Upper lobe of left lung (tissue), 6 donors: Measurements from ENCODE around the gene RHOG. TPM values are rescaled to one million over a fixed set of nuclear protein-coding genes. Genes with fewer than 3 reads are reported as not detected.
A peak's percentile ranks its signal among the peaks of the same experiment; 100 is the strongest.

Experiments
- ATAC-seq, 2 donors: fragments of 200-7000 bp; cut with Tn5 transposase; one replicate each; pipeline ENCODE4 v1.9.1; 2022; ENCODE audit warnings: mild to moderate bottlenecking in 2 of 2, moderate library complexity in 2 of 2; ENCODE audit not compliant: low FRiP score in 2 of 2
- DNase-seq, 2 donors: peaks; one replicate each; pipeline ENCODE4 v3.0.0-alpha.2; 2019 to 2020
- H3K27ac ChIP-seq, 4 donors: fragments of 200-600 bp; sonication (generic); one replicate each; pipeline ENCODE4 v1.5.1; 2016 to 2019
- H3K27me3 ChIP-seq, 4 donors: fragments of 200-600 bp; sonication (generic); one replicate each; pipeline ENCODE4 v1.5.1; 2017 to 2019
- H3K36me3 ChIP-seq, 4 donors: fragments of 200-600 bp; sonication (generic); one replicate each; pipeline ENCODE4 v1.5.1; 2016 to 2019
- H3K4me1 ChIP-seq, 4 donors: fragments of 200-600 bp; sonication (generic); one replicate each; pipeline ENCODE4 v1.5.1; 2018 to 2019
- H3K4me3 ChIP-seq, 4 donors: fragments of 200-600 bp; sonication (generic); one replicate each; pipeline ENCODE4 v1.5.1; 2017 to 2019; ENCODE audit warnings: mild to moderate bottlenecking in 2 of 4, moderate library complexity in 1 of 4
- H3K9me3 ChIP-seq, 4 donors: fragments of 200-600 bp; sonication (generic); one replicate each; pipeline ENCODE4 v1.5.1; 2018 to 2019
- CTCF ChIP-seq, 6 experiments: fragments of 450-650 bp in 4 of 6; fragments of 200-600 bp in 2 of 6; sonication (generic) in 2 of 6; IDR thresholded peaks; one replicate each; pipeline ENCODE4 v1.5.1; 2016 to 2019; ENCODE audit warnings: antibody characterized with exemption in 6 of 6
- EP300 ChIP-seq, 4 donors: sonication (generic); formaldehyde crosslinking; IDR thresholded peaks; one replicate each; pipeline ENCODE4 v1.5.1; 2017; ENCODE audit warnings: antibody characterized with exemption in 4 of 4, control low read depth in 2 of 4
- POLR2A ChIP-seq, 4 donors: fragments of 450-650 bp; IDR thresholded peaks; one replicate each; pipeline ENCODE4 v1.5.1; 2016 to 2017; ENCODE audit warnings: antibody characterized with exemption in 4 of 4, mild to moderate bottlenecking in 2 of 4
- POLR2AphosphoS5 ChIP-seq, 2 donors: sonication (generic); formaldehyde crosslinking; IDR thresholded peaks; one replicate each; pipeline ENCODE4 v1.5.1; 2017; ENCODE audit warnings: antibody characterized with exemption in 2 of 2
- WGBS, 2 donors: methylation state at CpG; one replicate each; pipeline ENCODE4 v1.1.5; 2017 to 2018; 5-methylcytosine and 5-hydroxymethylcytosine counted together
- total RNA-seq, 6 donors: library from RNA; depleted of rRNA in 4 of 6; stranded (reverse); fragments of >200 nt in 4 of 6; gene quantifications; one replicate each; pipeline versions ENCODE4 v1.1.0 to v1.2.1, GENCODE V29; 2016 to 2021
- donor health status: DM: no; HTN: no; CAD: no; lungs with moderate emphysema.
- donor health status: DM: no; HTN: yes; CAD: no; lungs with severe emphysema.

RHOG gene
- total RNA-seq, 6 donors from 2014 or later: 67.0 to 137 (median 85.1) TPM

DNA sequence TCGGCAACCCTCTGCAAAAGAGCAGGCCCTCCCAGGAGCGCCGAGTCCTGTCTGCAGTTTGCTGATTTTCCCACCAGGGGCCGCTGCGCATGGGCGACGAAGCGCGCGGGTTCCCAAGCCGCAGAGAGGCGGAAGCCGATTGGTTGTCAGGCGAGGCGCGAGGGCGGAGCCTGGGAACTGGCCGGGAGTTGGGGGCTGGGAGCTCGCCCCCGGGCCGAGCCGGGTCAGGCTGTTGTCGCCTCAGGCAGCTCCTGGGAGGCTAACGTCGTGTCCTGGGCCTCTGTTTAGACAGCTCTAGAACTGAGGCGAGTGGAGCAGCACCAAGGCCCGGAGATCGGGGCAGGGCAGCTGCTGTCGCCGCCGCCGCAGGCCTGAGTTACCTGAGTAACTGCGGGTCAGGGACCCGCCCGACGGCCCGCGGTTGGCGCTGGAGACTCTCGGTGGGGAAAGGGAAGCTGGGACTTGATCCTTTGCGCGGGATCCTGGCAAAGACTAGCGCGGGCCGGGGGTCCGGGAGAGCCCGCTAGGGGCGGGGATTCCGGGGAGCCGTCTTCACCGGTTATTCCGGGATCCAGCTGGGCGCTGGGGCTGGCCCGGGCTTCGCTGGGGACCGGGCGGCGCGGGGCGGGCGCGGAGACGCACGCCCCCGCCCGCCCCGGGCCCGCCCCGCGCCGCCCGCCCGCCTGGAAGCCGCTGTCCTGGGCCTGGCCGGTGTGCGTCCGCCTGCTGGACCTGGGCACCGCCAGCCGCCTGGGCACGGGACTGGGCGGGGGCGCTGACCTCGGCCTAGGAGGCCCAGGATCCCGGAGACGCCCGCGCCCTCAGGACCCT, 14.4 kb upstream of the RHOG start, which contains the start of gene STIM1:
Gene STIM1 (plus strand): TSS at position 688 of the 831 bp plus-strand sequence. CDS start 607 bp downstream, outside the sequence.
- peaks cover 43 to 50% (median 47%) of the 10 kb centered on the region in 4 donors for H3K4me1 ChIP-seq

GRCh38 chr11:3854660-3854976, 13.9 kb upstream of the RHOG start:
- WGBS, 2 donors: 18 to 22% methylated on average over 7 of the region's 7 CpGs
- Histone ChIP-seq H3K9me3 (no peaks in the 10 kb centered on the region), H3K27me3 (no peaks in the 10 kb centered on the region), H3K4me3 (peak overlapping the region in 3 of 4 donors; percentile 64 to 93 (median 86)), H3K27ac (peak overlapping the region; percentile 93 to 99 (median 98)), H3K36me3 (no peaks in the 10 kb centered on the region), H3K4me1 (peaks cover 39 to 47% (median 42%) of the 10 kb centered on the region in 4 donors)
- DNase-seq (no peak), ATAC-seq (no peak)
- no peak for TF ChIP-seq POLR2A (IDR thresholded peaks at IDR 0.05)
- no peak for TF ChIP-seq CTCF (IDR thresholded peaks at IDR 0.05)
- no peak for TF ChIP-seq POLR2AphosphoS5 (IDR thresholded peaks at IDR 0.05)
- TF ChIP-seq EP300 (IDR thresholded peaks at IDR 0.05): no peak

More for the DNA sequence above, 14.4 kb upstream of the RHOG start, which contains the start of gene STIM1:
- no peaks in the 10 kb centered on the region for H3K36me3 ChIP-seq
- peak; percentile 97 to 98 for DNase-seq
- H3K9me3 ChIP-seq: no peaks in the 10 kb centered on the region
- peak within 1 kb of the TSS; percentile 93 to 99 (median 98) for H3K27ac ChIP-seq
- no peaks in the 10 kb centered on the region for H3K27me3 ChIP-seq
- ATAC-seq: peak; percentile 96 to 97
- TF ChIP-seq POLR2A (IDR thresholded peaks at IDR 0.05) (peak in 3 of 4 donors; percentile 82 to 93 (median 89)), POLR2AphosphoS5 (IDR thresholded peaks at IDR 0.05) (peak; percentile 92 to 95), CTCF (IDR thresholded peaks at IDR 0.05) (peak; percentile 95 to 100 (median 99)), EP300 (IDR thresholded peaks at IDR 0.05) (peak in 1 of 4 donors; percentile 31)
- 0% methylated on average over 34 to 35 of the region's 87 CpGs for WGBS, 2 donors
- H3K4me3 ChIP-seq: peak within 1 kb of the TSS; percentile 64 to 93 (median 81)

GRCh38 chr11:3853899-3854659, 13.3 kb upstream of the RHOG start:
- H3K4me1 ChIP-seq: peaks cover 33 to 42% (median 37%) of the 10 kb centered on the region in 4 donors
- DNase-seq (peak in 1 of 2 donors; percentile 73), ATAC-seq (peak; percentile 38 to 45)
- TF ChIP-seq POLR2AphosphoS5 (IDR thresholded peaks at IDR 0.05): peak; percentile 21 to 27
- no peak for TF ChIP-seq CTCF (IDR thresholded peaks at IDR 0.05)
- peak in 2 of 4 donors; percentile 9 to 12 for TF ChIP-seq POLR2A (IDR thresholded peaks at IDR 0.05)
- no peak for TF ChIP-seq EP300 (IDR thresholded peaks at IDR 0.05)
- no peaks in the 10 kb centered on the region for H3K9me3 ChIP-seq
- no peaks in the 10 kb centered on the region for H3K36me3 ChIP-seq
- peak overlapping the region; percentile 93 to 99 (median 98) for H3K27ac ChIP-seq
- WGBS, 2 donors: 56 to 63% methylated on average over 8 to 11 of the region's 11 CpGs
- H3K27me3 ChIP-seq: no peaks in the 10 kb centered on the region
- peak overlapping the region in 3 of 4 donors; percentile 64 to 93 (median 86) for H3K4me3 ChIP-seq

- peaks cover 28 to 36% (median 31%) of the 10 kb centered on the region in 4 donors for H3K4me1 ChIP-seq
- no peak for TF ChIP-seq EP300 (IDR thresholded peaks at IDR 0.05)
- no peak for TF ChIP-seq CTCF (IDR thresholded peaks at IDR 0.05)
- TF ChIP-seq POLR2AphosphoS5 (IDR thresholded peaks at IDR 0.05): no peak
- TF ChIP-seq POLR2A (IDR thresholded peaks at IDR 0.05): no peak
- H3K36me3 ChIP-seq: no peaks in the 10 kb centered on the region
- no peaks in the 10 kb centered on the region for H3K9me3 ChIP-seq
- no peaks in the 10 kb centered on the region for H3K27me3 ChIP-seq
- peak overlapping the region in 3 of 4 donors; percentile 93 to 99 (median 97) for H3K27ac ChIP-seq
- WGBS, 2 donors: 89 to 97% methylated on average over 1 of the region's 1 CpG
- ATAC-seq (no peak), DNase-seq (no peak)
- no peak overlapping the region for H3K4me3 ChIP-seq
Measured at GRCh38 chr11:3853545-3853842, 12.7 kb upstream of the RHOG start.
